ENCODE data around the gene LEKR1. TPM values are rescaled to one million over a fixed set of nuclear protein-coding genes. Genes with fewer than 3 reads are reported as not detected.
A peak's percentile ranks its signal among the peaks of the same experiment; 100 is the strongest.

LEKR1 gene
- total RNA-seq, 4 donors from 2014 or later, result 6.3 to 7.5 (median 6.8) TPM

DNA sequence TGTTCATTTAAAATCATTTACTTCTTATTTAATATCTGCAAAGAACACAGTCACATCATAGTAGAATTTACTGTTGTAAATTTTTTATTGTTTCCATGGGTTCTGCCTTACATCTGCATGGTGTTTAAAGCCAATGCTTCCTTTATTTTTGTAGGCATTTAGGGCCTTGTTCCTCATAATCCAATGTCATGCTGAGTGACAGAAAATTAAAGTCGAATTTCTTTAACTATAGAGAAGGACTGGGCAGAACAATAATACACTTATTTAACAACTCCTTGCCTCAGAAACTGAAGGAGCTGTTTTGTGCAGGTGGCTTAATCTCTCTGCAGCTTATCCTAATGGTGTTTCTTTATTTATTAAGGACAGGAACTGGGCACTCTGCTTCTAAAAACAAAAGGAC, 149.6 kb downstream of the LEKR1 start:
- H3K9me3 ChIP-seq, result no peaks in the 10 kb centered on the region
- TF ChIP-seq, protein P1, sequence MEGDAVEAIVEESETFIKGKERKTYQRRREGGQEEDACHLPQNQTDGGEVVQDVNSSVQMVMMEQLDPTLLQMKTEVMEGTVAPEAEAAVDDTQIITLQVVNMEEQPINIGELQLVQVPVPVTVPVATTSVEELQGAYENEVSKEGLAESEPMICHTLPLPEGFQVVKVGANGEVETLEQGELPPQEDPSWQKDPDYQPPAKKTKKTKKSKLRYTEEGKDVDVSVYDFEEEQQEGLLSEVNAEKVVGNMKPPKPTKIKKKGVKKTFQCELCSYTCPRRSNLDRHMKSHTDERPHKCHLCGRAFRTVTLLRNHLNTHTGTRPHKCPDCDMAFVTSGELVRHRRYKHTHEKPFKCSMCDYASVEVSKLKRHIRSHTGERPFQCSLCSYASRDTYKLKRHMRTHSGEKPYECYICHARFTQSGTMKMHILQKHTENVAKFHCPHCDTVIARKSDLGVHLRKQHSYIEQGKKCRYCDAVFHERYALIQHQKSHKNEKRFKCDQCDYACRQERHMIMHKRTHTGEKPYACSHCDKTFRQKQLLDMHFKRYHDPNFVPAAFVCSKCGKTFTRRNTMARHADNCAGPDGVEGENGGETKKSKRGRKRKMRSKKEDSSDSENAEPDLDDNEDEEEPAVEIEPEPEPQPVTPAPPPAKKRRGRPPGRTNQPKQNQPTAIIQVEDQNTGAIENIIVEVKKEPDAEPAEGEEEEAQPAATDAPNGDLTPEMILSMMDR (IDR thresholded peaks at IDR 0.05), result no peak
- TF ChIP-seq POLR2A (IDR thresholded peaks at IDR 0.05), result no peak
- H3K4me3 ChIP-seq (replicated peaks in 1 of 3), result no peak overlapping the region
- no peaks in the 10 kb centered on the region for H3K27me3 ChIP-seq
- DNase-seq, result no peak
- H3K4me1 ChIP-seq, result peaks cover 0 to 6% of the 10 kb centered on the region in 2 donors
- intact Hi-C loops (cut with DNase I), result no loop called here
- no peak overlapping the region for H3K27ac ChIP-seq
- 20 to 32% methylated on average over 1 of the region's 1 CpG for WGBS, 2 donors
- no peaks in the 10 kb centered on the region for H3K36me3 ChIP-seq

DNA sequence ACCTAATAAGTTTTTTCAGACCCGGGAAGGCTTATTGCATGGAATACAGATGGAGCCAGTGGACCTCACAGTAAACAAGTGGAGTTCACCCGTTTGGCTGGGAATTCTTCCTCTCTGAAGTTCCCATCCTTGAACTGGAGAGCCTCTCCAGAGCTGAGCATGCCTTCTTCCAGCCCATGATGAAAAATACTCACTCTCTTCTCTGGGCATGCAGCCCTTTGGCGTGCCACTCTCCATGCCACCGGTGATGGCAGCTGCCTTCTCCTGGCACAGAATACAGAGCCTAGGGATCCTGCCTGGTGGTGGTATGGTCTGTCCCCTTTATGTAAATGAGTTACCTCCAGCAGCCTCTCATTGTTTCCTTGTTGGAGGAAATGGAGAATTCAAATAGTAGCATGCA, 150.8 kb downstream of the LEKR1 start:
- no peaks in the 10 kb centered on the region for H3K27me3 ChIP-seq
- intact Hi-C loops (cut with DNase I), result no loop called here
- peak; percentile 60 to 62 for DNase-seq
- WGBS, 2 donors, result 22% methylated on average over 2 to 4 of the region's 4 CpGs
- H3K4me3 ChIP-seq (replicated peaks in 1 of 3), result no peak overlapping the region
- no peaks in the 10 kb centered on the region for H3K36me3 ChIP-seq
- no peaks in the 10 kb centered on the region for H3K9me3 ChIP-seq
- H3K4me1 ChIP-seq, result peaks cover 0 to 6% of the 10 kb centered on the region in 2 donors
- no peak for TF ChIP-seq POLR2A (IDR thresholded peaks at IDR 0.05)
- TF ChIP-seq, protein P1 (IDR thresholded peaks at IDR 0.05), result no peak
- no peak overlapping the region for H3K27ac ChIP-seq

GRCh38 chr3:156978481-156978961, 152.4 kb downstream of the LEKR1 start:
- 43 to 66% methylated on average over 2 of the region's 2 CpGs for WGBS, 2 donors
- no peak for TF ChIP-seq POLR2A (IDR thresholded peaks at IDR 0.05)
- TF ChIP-seq, protein P1 (IDR thresholded peaks at IDR 0.05), result no peak

DNA sequence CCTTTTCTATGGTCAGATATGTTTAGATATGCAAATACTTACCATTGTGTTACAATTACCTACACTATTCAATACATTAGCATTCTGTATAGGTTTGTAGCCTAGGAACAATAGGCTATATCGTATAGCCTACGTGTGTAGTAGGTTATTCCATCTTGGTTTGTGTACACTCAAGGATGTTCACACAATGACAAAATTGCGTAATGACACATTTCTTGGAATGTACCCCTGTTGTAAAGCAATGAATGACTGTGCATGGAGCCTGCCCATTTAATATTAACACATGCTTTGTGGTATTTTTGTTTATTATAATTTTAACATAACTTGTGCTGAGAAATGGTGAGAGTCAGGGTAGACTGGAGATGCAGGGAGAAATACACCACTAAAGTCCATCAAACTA, 154.9 kb downstream of the LEKR1 start:
- WGBS, 2 donors, result 96% methylated on average over 3 of the region's 3 CpGs
- no peak for TF ChIP-seq POLR2A (IDR thresholded peaks at IDR 0.05)
- TF ChIP-seq, protein P1 (IDR thresholded peaks at IDR 0.05), result no peak
- no peaks in the 10 kb centered on the region for H3K36me3 ChIP-seq
- H3K4me3 ChIP-seq (replicated peaks in 1 of 3), result no peak overlapping the region
- intact Hi-C loops (cut with DNase I), result no loop called here
- H3K4me1 ChIP-seq, result peaks cover 0 to 9% of the 10 kb centered on the region in 2 donors
- no peaks in the 10 kb centered on the region for H3K9me3 ChIP-seq
- DNase-seq, result no peak
- H3K27me3 ChIP-seq, result no peaks in the 10 kb centered on the region
- H3K27ac ChIP-seq, result no peak overlapping the region

More at GRCh38 chr3:156978481-156978961, 152.4 kb downstream of the LEKR1 start:
- no peaks in the 10 kb centered on the region for H3K36me3 ChIP-seq
- no peaks in the 10 kb centered on the region for H3K9me3 ChIP-seq
- H3K27ac ChIP-seq, result no peak overlapping the region
- intact Hi-C loops (cut with DNase I), result no loop called here
- H3K4me3 ChIP-seq (replicated peaks in 1 of 3), result no peak overlapping the region
- DNase-seq, result no peak
- H3K4me1 ChIP-seq, result peaks cover 0 to 6% of the 10 kb centered on the region in 2 donors
- no peaks in the 10 kb centered on the region for H3K27me3 ChIP-seq

GRCh38 chr3:156983559-156983958, 157.4 kb downstream of the LEKR1 start:
- no peaks in the 10 kb centered on the region for H3K27me3 ChIP-seq
- no peak overlapping the region for H3K4me3 ChIP-seq (replicated peaks in 1 of 3)
- H3K9me3 ChIP-seq, result no peaks in the 10 kb centered on the region
- H3K27ac ChIP-seq, result no peak overlapping the region
- no peak for TF ChIP-seq POLR2A (IDR thresholded peaks at IDR 0.05)
- TF ChIP-seq, protein P1 (IDR thresholded peaks at IDR 0.05), result no peak
- H3K36me3 ChIP-seq, result no peaks in the 10 kb centered on the region
- peaks cover 14 to 16% of the 10 kb centered on the region in 2 donors for H3K4me1 ChIP-seq
- intact Hi-C loops (cut with DNase I), result no loop called here
- DNase-seq, result no peak
